Measurements from ENCODE around the gene SLC9A9. TPM values are rescaled to one million over a fixed set of nuclear protein-coding genes. Genes with fewer than 3 reads are reported as not detected.
"Not testable (repeated sequence)": the region's sequence is repeated elsewhere in the genome, so short reads cannot be mapped to it uniquely, and the experiment has no call there.

SLC9A9 gene
- total and polyA plus RNA-seq, 2 experiments from 2014 or later, result 2.2 to 6.8 TPM

- no peaks in the 10 kb centered on the region for H3K36me3 ChIP-seq (replicated peaks; ENCODE audit: insufficient read depth, low read depth)
- no peaks in the 10 kb centered on the region for H3K27me3 ChIP-seq
- no peaks in the 10 kb centered on the region for H3K9me3 ChIP-seq (ENCODE audit: low read depth)
- WGBS (ENCODE audit: low lambda C conversion rate, missing lambda C conversion rate), result 86% methylated on average over 2 of the region's 2 CpGs
- TF ChIP-seq EZH2 (IDR thresholded peaks at IDR 0.05; ENCODE audit: borderline replicate concordance), result no peak
- TF ChIP-seq, protein P1, sequence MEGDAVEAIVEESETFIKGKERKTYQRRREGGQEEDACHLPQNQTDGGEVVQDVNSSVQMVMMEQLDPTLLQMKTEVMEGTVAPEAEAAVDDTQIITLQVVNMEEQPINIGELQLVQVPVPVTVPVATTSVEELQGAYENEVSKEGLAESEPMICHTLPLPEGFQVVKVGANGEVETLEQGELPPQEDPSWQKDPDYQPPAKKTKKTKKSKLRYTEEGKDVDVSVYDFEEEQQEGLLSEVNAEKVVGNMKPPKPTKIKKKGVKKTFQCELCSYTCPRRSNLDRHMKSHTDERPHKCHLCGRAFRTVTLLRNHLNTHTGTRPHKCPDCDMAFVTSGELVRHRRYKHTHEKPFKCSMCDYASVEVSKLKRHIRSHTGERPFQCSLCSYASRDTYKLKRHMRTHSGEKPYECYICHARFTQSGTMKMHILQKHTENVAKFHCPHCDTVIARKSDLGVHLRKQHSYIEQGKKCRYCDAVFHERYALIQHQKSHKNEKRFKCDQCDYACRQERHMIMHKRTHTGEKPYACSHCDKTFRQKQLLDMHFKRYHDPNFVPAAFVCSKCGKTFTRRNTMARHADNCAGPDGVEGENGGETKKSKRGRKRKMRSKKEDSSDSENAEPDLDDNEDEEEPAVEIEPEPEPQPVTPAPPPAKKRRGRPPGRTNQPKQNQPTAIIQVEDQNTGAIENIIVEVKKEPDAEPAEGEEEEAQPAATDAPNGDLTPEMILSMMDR (IDR thresholded peaks at IDR 0.05; ENCODE audit: poor library complexity), result no peak
- TF ChIP-seq EZH2phosphoT487 (IDR thresholded peaks at IDR 0.05; ENCODE audit: low read depth, severe bottlenecking, unreplicated experiment), result no peak
- no peak overlapping the region for H2AFZ ChIP-seq
- DNase-seq (ENCODE audit: low spot score), result no peak
- H3K27ac ChIP-seq, result no peak overlapping the region
- no peak overlapping the region for H3K4me3 ChIP-seq
- peaks cover 4% of the 10 kb centered on the region for H3K4me1 ChIP-seq (ENCODE audit: insufficient read depth)
- H3K4me2 ChIP-seq, result no peak overlapping the region
- H3K79me2 ChIP-seq, result no peaks in the 10 kb centered on the region
- H4K20me1 ChIP-seq (ENCODE audit: insufficient read depth, poor library complexity, severe bottlenecking), result no peaks in the 10 kb centered on the region
- H3K9me2 ChIP-seq (replicated peaks; ENCODE audit: insufficient read depth), result no peaks in the 10 kb centered on the region
Measured at GRCh38 chr3:143808030-143808429, 40.2 kb downstream of the SLC9A9 start.

- DNase-seq (ENCODE audit: low spot score), result no peak
- Histone ChIP-seq H3K27ac (no peak overlapping the region), H4K20me1 (ENCODE audit: insufficient read depth, poor library complexity, severe bottlenecking) (no peaks in the 10 kb centered on the region), H3K36me3 (replicated peaks; ENCODE audit: insufficient read depth, low read depth) (no peaks in the 10 kb centered on the region), H3K4me1 (ENCODE audit: insufficient read depth) (peaks cover 4% of the 10 kb centered on the region), H3K4me2 (no peak overlapping the region), H3K9me2 (replicated peaks; ENCODE audit: insufficient read depth) (no peaks in the 10 kb centered on the region), H2AFZ (no peak overlapping the region), H3K4me3 (no peak overlapping the region), H3K79me2 (no peaks in the 10 kb centered on the region), H3K27me3 (no peaks in the 10 kb centered on the region), H3K9me3 (ENCODE audit: low read depth) (no peaks in the 10 kb centered on the region)
- TF ChIP-seq EZH2 (IDR thresholded peaks at IDR 0.05; ENCODE audit: borderline replicate concordance), result no peak
- TF ChIP-seq, protein P1 (IDR thresholded peaks at IDR 0.05; ENCODE audit: poor library complexity), result no peak
- TF ChIP-seq EZH2phosphoT487 (IDR thresholded peaks at IDR 0.05; ENCODE audit: low read depth, severe bottlenecking, unreplicated experiment), result no peak
- WGBS (ENCODE audit: low lambda C conversion rate, missing lambda C conversion rate), result 70% methylated on average over 4 of the region's 4 CpGs
Measured at GRCh38 chr3:143806038-143806437, 42.2 kb downstream of the SLC9A9 start.

GRCh38 chr3:143805476-143805875, 42.8 kb downstream of the SLC9A9 start:
- not testable (repeated sequence) for H4K20me1 ChIP-seq (ENCODE audit: insufficient read depth, poor library complexity, severe bottlenecking); H3K36me3 ChIP-seq (replicated peaks; ENCODE audit: insufficient read depth, low read depth); H3K27me3 ChIP-seq; H3K4me1 ChIP-seq (ENCODE audit: insufficient read depth); H3K9me3 ChIP-seq (ENCODE audit: low read depth); DNase-seq (ENCODE audit: low spot score); H3K27ac ChIP-seq; H3K4me2 ChIP-seq; H3K79me2 ChIP-seq; H3K4me3 ChIP-seq; H3K9me2 ChIP-seq (replicated peaks; ENCODE audit: insufficient read depth); H2AFZ ChIP-seq
- WGBS (ENCODE audit: low lambda C conversion rate, missing lambda C conversion rate), result 81% methylated on average over 7 of the region's 7 CpGs

DNA sequence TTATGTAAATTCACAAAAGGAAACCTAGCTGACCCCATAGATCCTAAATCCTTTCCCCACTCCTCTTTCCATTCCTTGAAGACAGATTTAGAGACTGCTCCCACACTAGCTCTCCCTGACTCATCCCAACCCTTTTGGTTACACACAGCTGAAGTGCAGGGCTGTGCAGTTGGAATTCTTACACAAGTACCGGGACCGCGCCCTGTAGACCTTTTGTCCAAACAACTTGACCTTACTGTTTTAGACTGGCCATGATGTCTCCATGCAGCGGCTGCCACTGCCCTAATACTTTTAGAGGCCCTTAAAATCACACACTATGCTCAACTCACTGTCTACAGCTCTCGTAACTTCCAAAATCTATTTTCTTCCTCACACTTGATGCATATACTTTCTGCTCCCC, 47.2 kb downstream of the SLC9A9 start:
- not testable (repeated sequence) for H3K4me1 ChIP-seq (ENCODE audit: insufficient read depth); H3K36me3 ChIP-seq (replicated peaks; ENCODE audit: insufficient read depth, low read depth); H3K27ac ChIP-seq; H3K4me2 ChIP-seq; DNase-seq (ENCODE audit: low spot score); H3K9me2 ChIP-seq (replicated peaks; ENCODE audit: insufficient read depth); H3K9me3 ChIP-seq (ENCODE audit: low read depth); H3K4me3 ChIP-seq; H3K79me2 ChIP-seq; H4K20me1 ChIP-seq (ENCODE audit: insufficient read depth, poor library complexity, severe bottlenecking); H3K27me3 ChIP-seq; H2AFZ ChIP-seq
- 92% methylated on average over 5 of the region's 5 CpGs for WGBS (ENCODE audit: low lambda C conversion rate, missing lambda C conversion rate)

- not testable (repeated sequence) for H3K4me1 ChIP-seq (ENCODE audit: insufficient read depth); H2AFZ ChIP-seq; H3K79me2 ChIP-seq; DNase-seq (ENCODE audit: low spot score); H3K36me3 ChIP-seq (replicated peaks; ENCODE audit: insufficient read depth, low read depth); H3K9me3 ChIP-seq (ENCODE audit: low read depth); H3K27me3 ChIP-seq; H3K9me2 ChIP-seq (replicated peaks; ENCODE audit: insufficient read depth); H3K4me2 ChIP-seq; H3K4me3 ChIP-seq; H3K27ac ChIP-seq; H4K20me1 ChIP-seq (ENCODE audit: insufficient read depth, poor library complexity, severe bottlenecking)
- 86% methylated on average over 7 of the region's 7 CpGs for WGBS (ENCODE audit: low lambda C conversion rate, missing lambda C conversion rate)
Measured at GRCh38 chr3:143798151-143798550, 50.1 kb downstream of the SLC9A9 start.
